HEK293T (cell line): ENCODE measurements around the gene DNAH7.
"Not testable (repeated sequence)": the region's sequence is repeated elsewhere in the genome, so short reads cannot be mapped to it uniquely, and the experiment has no call there.

Source experiments
- CTCF ChIA-PET: fragments of 350-600 bp; formaldehyde crosslinking; extraction: SDS; loops from one replicate; lab custom pipeline; 2021; ENCODE audit warnings: antibody characterized with exemption, inconsistent platforms; lab: Yijun Ruan, JAX
- POLR2A ChIA-PET: fragments of 350-600 bp; formaldehyde crosslinking; extraction: SDS; loops from one replicate; lab custom pipeline; 2020; ENCODE audit warnings: antibody characterized with exemption, inconsistent platforms; lab: Yijun Ruan, JAX
- DNase-seq: peaks from one replicate; pipeline ENCODE4 v3.0.0; 2012; ENCODE audit warnings: mixed read lengths; ENCODE audit errors: extremely low spot score
- ARNT ChIP-seq: fragments of 450-650 bp; IDR thresholded peaks from 2 replicates; pipeline ENCODE4 v1.6.1; 2017; ENCODE audit warnings: mild to moderate bottlenecking
- BHLHE40 ChIP-seq: fragments of 450-650 bp; IDR thresholded peaks from 2 replicates; pipeline ENCODE4 v1.6.1; 2016; ENCODE audit warnings: mild to moderate bottlenecking, moderate library complexity, borderline replicate concordance
- CTBP1 ChIP-seq: fragments of 450-650 bp; IDR thresholded peaks from 2 replicates; pipeline ENCODE4 v1.6.1; 2016; ENCODE audit warnings: borderline replicate concordance
- ELF4 ChIP-seq: fragments of 450-650 bp; IDR thresholded peaks from 2 replicates; pipeline ENCODE4 v1.6.1; 2017; ENCODE audit warnings: antibody characterized with exemption
- FOXA1 ChIP-seq: fragments of 450-650 bp; IDR thresholded peaks from 2 replicates; pipeline ENCODE4 v1.6.1; 2016; ENCODE audit warnings: mild to moderate bottlenecking
- FOXK2 ChIP-seq: fragments of 450-650 bp; IDR thresholded peaks from 2 replicates; pipeline ENCODE4 v1.6.1; 2016; ENCODE audit warnings: mild to moderate bottlenecking
- FOXM1 ChIP-seq: fragments of 450-650 bp; IDR thresholded peaks from 2 replicates; pipeline ENCODE4 v1.6.1; 2017; ENCODE audit warnings: mild to moderate bottlenecking, borderline replicate concordance
- HDGF ChIP-seq: fragments of 450-650 bp; IDR thresholded peaks from 2 replicates; pipeline ENCODE4 v1.6.1; 2017; ENCODE audit warnings: antibody characterized with exemption, borderline replicate concordance
- L3MBTL2 ChIP-seq: fragments of 450-650 bp; conservative IDR thresholded peaks from 2 replicates; pipeline ENCODE4 v1.6.1; 2016; ENCODE audit warnings: mild to moderate bottlenecking
- LEF1 ChIP-seq: fragments of 450-650 bp; IDR thresholded peaks from 2 replicates; pipeline ENCODE4 v1.6.1; 2017; ENCODE audit warnings: mild to moderate bottlenecking, borderline replicate concordance
- NFRKB ChIP-seq: fragments of 450-650 bp; IDR thresholded peaks from 2 replicates; pipeline ENCODE4 v1.6.1; 2016; ENCODE audit warnings: mild to moderate bottlenecking, moderate library complexity
- PKNOX1 ChIP-seq: fragments of 450-650 bp; IDR thresholded peaks from 2 replicates; pipeline ENCODE4 v1.6.1; 2016
- SP1 ChIP-seq: fragments of 450-650 bp; IDR thresholded peaks from 2 replicates; pipeline ENCODE4 v1.6.1; 2017
- SUZ12 ChIP-seq: fragments of 450-650 bp; IDR thresholded peaks from 2 replicates; pipeline ENCODE4 v1.6.1; 2016; ENCODE audit warnings: mild to moderate bottlenecking
- TARDBP ChIP-seq: fragments of 450-650 bp; IDR thresholded peaks from 2 replicates; pipeline ENCODE4 v1.6.1; 2016
- ZNF384 ChIP-seq: fragments of 450-650 bp; IDR thresholded peaks from 2 replicates; pipeline ENCODE4 v1.6.1; 2016

The DNAH7 gene

GRCh38 chr2:196097864-196098660 is 29.4 kb upstream of the DNAH7 start:
- CTCF ChIA-PET, result interaction anchor here (2.1 kb wide), 1 partner anchor 20 kb away, joined by 8 read pairs; no protein-coding TSS in a partner anchor
- POLR2A ChIA-PET, result no interaction called here
- DNase-seq, result no peak
- TF ChIP-seq CTBP1, result no peak
- TF ChIP-seq SP1, result no peak
- no peak for TF ChIP-seq ZNF384
- TF ChIP-seq L3MBTL2, result no peak
- no peak for TF ChIP-seq NFRKB

GRCh38 chr2:196096982-196097745 is 28.5 kb upstream of the DNAH7 start:
- TF ChIP-seq FOXA1, result no peak
- no peak for TF ChIP-seq CTBP1
- TF ChIP-seq TARDBP, result no peak
- ChIA-PET POLR2A (no interaction called here), CTCF (interaction anchor here (2.1 kb wide), 1 partner anchor 19 kb away, joined by 8 read pairs; no protein-coding TSS in a partner anchor)
- no peak for DNase-seq

GRCh38 chr2:196096264-196096663 is 27.6 kb upstream of the DNAH7 start:
- ChIA-PET CTCF (interaction anchor here (2.1 kb wide), 1 partner anchor 18 kb away, joined by 8 read pairs; no protein-coding TSS in a partner anchor), POLR2A (no interaction called here)
- no peak for DNase-seq
- TF ChIP-seq SP1 (no peak), HDGF (no peak), BHLHE40 (no peak), FOXK2 (no peak), LEF1 (no peak), CTBP1 (no peak)

- POLR2A ChIA-PET, CTCF ChIA-PET, DNase-seq: not testable (repeated sequence)
Observed at GRCh38 chr2:196089448-196089847, 20.8 kb upstream of the DNAH7 start.

GRCh38 chr2:196088203-196088602 is 19.6 kb upstream of the DNAH7 start:
- CTCF ChIA-PET, result no interaction called here
- no peak for DNase-seq
- no peak for TF ChIP-seq FOXA1
- no peak for TF ChIP-seq ARNT
- POLR2A ChIA-PET, result no interaction called here

- no peak for DNase-seq
- ChIA-PET CTCF (no interaction called here), POLR2A (no interaction called here)
- TF ChIP-seq CTBP1, result no peak
- no peak for TF ChIP-seq FOXA1
- no peak for TF ChIP-seq ZNF384
- no peak for TF ChIP-seq TARDBP
Observed at GRCh38 chr2:196086517-196087368, 18.1 kb upstream of the DNAH7 start.

- DNase-seq, result no peak
- CTCF ChIA-PET, result no interaction called here
- POLR2A ChIA-PET, result no interaction called here
- no peak for TF ChIP-seq ZNF384
- no peak for TF ChIP-seq L3MBTL2
- no peak for TF ChIP-seq BHLHE40
- no peak for TF ChIP-seq NFRKB
- no peak for TF ChIP-seq HDGF
- no peak for TF ChIP-seq FOXA1
- TF ChIP-seq SP1, result no peak
- no peak for TF ChIP-seq CTBP1
- no peak for TF ChIP-seq PKNOX1
- no peak for TF ChIP-seq ARNT
- TF ChIP-seq LEF1, result no peak
- no peak for TF ChIP-seq SUZ12
- no peak for TF ChIP-seq TARDBP
- no peak for TF ChIP-seq FOXM1
- TF ChIP-seq FOXK2, result no peak
- TF ChIP-seq ELF4, result no peak
Observed at GRCh38 chr2:196083601-196084000, 15.0 kb upstream of the DNAH7 start.

GRCh38 chr2:196080526-196080925 is 11.9 kb upstream of the DNAH7 start:
- ChIA-PET POLR2A (no interaction called here), CTCF (interaction anchor here (1.4 kb wide), 1 partner anchor 196 kb away, joined by 3 read pairs; no protein-coding TSS in a partner anchor)
- no peak for DNase-seq
- TF ChIP-seq ZNF384 (no peak), CTBP1 (no peak), TARDBP (no peak), SP1 (no peak), BHLHE40 (no peak)
